RCC 7860 (cell line): ENCODE data around the gene KCNK7.

Source experiments
- DNase-seq: peaks from one replicate; pipeline ENCODE4 v3.0.0-alpha.2; 2015; ENCODE audit warnings: low spot score
- FAIRE-seq: peaks from 2 replicates; lab custom pipeline; 2012; peaks lifted over from hg19 to GRCh38; lab: Jason Lieb, UNC

KCNK7 gene

DNA sequence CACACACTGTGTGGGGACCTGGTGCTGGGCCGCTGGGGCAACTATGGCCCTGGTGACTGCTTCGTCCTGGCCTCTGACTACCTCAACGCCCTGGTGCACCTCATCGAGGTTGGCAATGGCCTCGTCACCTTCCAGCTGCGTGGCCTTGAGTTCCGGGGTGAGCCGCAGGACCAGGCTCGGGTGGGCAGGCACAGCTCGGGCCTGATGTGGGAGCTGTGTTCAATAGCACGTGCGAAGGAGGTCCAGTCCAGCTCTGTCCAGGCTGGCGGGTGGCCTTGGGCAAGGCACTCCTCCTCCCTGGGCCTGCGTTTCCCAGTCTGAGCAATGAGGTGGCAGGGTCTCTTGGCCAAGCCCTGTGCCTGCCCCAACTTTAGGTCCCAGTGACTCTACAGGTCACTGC is 34.0 kb upstream of the KCNK7 start:
- no peak for FAIRE-seq

DNA sequence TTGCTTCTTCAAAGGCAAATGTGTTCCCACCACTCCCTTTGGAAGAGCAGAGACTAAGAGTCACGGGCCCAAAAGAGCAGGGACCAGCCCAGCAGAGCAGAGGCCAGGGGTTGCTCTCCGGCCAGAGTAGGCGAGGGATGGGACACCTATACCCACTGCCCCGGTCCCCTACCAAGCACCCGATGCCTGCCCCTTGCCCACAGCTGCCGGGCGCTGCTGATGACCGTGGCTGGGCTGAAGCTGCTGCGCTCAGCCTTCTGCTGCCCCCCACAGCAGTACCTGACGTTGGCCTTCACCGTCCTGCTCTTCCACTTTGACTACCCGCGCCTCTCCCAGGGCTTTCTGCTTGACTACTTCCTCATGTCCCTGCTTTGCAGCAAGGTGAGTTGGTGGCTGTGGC is 31.6 kb upstream of the KCNK7 start:
- FAIRE-seq, result no peak
- DNase-seq, result no peak

More for the DNA sequence above, 34.0 kb upstream of the KCNK7 start:
- no peak for DNase-seq

DNA sequence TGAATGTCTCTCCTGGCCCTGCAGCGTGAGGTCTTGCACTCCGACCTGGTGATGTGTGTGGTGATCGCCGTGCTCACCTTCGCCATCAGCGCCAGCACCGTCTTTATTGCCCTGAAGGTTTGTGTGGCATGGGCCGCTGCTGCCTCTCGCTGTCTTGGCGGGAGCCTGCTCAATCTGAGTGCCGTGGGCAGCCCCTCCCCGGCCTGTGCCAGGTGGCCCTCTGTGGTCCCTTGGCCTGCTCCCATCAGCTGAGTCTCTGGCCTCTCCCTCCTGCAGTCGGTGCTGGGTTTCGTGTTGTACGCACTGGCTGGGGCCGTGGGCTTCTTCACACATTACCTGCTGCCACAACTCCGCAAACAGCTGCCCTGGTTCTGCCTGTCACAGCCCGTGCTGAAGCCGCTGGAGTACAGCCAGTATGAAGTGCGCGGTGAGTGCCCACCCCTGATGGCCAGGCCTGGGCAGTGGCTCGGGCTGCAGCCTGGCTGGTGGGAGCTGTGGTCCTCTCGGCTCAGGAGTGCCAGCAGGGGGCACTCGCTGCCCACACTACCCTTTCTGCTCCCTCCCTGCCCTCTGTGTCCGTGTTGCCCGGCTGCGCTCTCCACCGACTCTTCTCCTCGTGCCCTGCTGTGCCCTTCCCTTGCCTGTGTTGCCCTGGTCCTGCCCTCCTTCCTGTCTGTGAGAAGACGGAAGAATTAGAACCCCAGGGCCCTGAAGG is 30.2 kb upstream of the KCNK7 start:
- no peak for FAIRE-seq
- DNase-seq, result no peak

GRCh38 chr11:65624931-65625627 is 29.5 kb upstream of the KCNK7 start:
- DNase-seq (no peak), FAIRE-seq (no peak)

GRCh38 chr11:65623852-65624616 is 28.4 kb upstream of the KCNK7 start:
- FAIRE-seq, result no peak
- no peak for DNase-seq

DNA sequence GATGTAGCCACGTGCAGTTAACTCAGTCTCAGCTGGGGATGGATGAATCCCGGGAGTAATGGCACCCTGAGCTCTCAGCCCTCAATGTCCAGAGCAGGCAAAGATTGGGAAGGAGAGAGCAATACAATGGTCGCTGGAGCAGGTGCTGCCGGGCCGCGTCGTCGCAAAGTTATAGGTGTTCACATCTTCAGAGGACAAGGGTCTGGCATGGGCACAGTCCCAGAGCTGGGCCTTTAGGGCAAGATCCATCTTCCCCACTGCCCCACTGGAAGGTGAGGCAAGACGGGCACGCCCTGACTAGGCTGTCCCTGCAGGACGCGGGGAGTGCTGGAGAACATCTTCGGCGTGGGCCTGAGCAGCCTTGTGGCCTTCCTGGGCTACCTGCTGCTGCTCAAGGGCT is 27.6 kb upstream of the KCNK7 start:
- DNase-seq (no peak), FAIRE-seq (no peak)

- DNase-seq (no peak), FAIRE-seq (no peak)
Observed at GRCh38 chr11:65622011-65622410, 26.4 kb upstream of the KCNK7 start.

- no peak for DNase-seq
- FAIRE-seq, result no peak
Observed at GRCh38 chr11:65621460-65621859, 25.9 kb upstream of the KCNK7 start.

GRCh38 chr11:65620666-65621065 is 25.1 kb upstream of the KCNK7 start:
- DNase-seq, result no peak
- no peak for FAIRE-seq

DNA sequence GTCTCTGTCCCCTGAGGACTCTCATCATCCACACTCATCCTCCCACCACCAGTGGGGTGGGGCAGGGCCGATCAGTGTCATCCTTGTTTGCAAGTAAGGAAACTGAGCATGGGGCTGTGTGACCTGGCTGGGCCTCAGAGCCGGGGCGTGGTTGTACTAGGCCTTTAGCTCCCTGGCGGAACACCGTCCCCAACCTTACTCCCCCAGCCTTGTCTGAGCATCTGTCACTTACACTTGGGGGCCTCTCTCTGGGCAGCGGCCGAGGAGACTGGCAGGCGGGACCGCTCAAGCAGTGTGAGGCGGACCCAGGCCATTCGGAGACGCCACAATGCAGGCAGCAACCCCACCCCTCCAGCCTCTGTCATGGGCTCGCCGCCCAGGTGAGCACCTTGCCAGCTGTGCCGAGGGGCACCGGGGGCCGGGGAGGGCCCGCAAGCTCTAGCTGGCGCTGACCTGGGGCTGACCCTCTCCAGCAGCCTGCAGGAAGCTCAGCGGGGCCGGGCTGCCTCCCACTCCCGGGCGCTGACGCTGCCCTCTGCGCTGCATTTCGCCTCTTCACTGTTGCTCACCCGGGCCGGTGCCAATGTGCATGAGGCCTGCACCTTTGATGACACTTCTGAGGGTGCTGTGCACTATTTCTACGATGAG is 23.8 kb upstream of the KCNK7 start:
- DNase-seq (no peak), FAIRE-seq (no peak)

DNA sequence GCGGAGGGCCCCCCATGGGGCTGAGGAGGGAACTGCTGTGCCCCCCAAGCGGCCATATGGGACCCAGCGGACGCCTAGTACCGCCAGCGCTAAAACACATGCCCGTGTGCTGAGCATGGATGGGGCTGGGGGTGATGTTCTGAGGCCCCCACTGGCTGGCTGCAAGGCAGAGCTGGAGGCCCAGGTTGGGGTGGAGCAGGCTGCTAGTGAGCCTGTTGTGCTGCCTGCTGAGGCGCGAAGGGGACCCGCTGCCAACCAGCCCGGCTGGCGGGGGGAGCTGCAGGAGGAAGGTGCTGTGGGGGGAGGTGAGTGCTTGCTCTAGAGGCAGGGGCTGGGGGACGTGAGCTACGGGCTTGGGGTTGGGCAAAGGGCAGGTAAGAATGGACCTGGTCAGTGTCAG is 23.2 kb upstream of the KCNK7 start:
- DNase-seq (no peak), FAIRE-seq (no peak)

GRCh38 chr11:65617990-65618751 is 22.6 kb upstream of the KCNK7 start:
- FAIRE-seq (no peak), DNase-seq (no peak)

DNA sequence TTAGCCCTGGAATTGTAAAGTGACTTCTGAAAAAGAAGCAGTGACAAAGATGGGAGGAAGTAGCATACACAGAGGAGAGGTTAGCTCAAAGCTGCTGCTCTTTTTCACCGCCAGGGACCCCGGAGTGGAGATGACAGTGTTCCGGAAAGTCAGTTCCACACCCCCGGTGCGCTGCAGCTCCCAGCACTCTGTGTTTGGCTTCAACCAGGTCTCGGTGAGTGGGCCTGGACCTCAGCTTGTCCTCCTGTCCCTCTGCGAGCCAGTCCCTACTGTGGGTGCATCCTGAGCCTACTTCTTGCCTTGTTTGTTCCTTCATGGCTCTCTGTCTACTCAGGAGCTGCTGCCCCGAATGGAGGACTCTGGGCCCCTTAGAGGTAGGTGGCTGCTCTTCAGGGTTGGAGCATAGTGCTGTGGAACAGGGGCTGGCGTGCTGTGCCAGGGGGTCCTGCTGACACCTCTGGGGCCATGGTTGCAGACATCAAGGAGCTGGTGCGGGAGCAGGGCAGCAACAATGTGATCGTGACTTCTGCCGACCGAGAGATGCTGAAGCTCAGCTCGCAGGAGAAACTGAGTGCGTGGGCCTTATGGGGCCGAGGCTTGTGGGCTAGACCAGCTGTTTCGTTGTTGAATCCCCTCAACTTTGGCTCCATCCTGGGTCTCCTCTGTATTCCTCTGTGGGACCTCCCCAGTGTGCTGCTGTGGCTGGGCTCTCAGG is 21.7 kb upstream of the KCNK7 start:
- no peak for FAIRE-seq
- no peak for DNase-seq

DNA sequence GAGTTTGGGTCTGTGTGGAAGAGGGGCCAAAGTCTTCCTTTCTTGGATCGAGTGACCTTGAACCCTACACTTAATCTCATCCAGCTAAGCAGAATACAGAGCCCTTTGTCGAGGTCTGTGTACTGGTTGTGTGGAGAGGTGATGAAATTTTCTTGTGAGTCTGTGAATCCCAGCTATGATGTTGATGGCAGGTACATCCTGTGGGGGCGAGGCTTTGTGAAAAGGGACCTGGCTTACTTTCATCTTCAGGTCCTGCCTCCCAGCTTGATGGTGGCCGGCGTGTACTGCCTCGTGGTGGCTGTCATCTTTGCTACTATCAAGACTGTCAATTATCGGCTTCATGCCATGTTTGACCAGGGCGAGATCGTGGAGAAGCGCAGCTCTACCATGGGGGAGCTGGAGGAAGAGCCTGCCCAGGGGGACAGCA is 21.0 kb upstream of the KCNK7 start:
- FAIRE-seq, result no peak
- no peak for DNase-seq

DNA sequence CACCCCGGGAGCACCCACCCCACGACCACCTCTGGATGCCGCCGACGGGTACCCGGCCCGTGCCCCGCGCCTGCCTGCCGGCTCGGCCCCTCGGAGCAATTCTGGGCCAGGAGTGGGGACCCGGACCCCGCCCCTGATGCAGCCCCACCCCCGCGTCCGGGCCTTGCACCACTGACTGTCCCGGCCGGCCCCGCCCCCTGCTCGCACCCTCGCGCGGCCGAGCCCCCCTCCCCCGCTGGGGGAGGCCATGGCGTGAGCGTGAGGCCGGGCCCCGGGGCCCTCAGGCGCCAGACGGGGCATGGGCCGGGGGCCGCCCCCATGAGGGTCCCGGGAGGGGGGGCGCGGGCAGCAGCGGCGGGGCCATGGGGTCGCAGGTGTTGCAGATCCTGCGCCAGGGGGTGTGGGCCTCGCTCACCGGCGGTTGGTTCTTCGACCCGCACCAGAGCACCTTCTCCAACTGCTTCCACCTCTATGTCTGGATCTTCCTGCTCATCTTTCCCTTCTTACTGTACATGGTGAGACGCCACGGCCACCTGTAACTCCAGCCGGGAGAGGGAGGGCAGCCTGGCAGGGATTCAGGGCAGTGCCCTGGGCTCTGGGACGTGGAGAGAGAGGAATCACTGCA is 20.5 kb upstream of the KCNK7 start:
- FAIRE-seq (no peak), DNase-seq (peak; percentile 3)

DNA sequence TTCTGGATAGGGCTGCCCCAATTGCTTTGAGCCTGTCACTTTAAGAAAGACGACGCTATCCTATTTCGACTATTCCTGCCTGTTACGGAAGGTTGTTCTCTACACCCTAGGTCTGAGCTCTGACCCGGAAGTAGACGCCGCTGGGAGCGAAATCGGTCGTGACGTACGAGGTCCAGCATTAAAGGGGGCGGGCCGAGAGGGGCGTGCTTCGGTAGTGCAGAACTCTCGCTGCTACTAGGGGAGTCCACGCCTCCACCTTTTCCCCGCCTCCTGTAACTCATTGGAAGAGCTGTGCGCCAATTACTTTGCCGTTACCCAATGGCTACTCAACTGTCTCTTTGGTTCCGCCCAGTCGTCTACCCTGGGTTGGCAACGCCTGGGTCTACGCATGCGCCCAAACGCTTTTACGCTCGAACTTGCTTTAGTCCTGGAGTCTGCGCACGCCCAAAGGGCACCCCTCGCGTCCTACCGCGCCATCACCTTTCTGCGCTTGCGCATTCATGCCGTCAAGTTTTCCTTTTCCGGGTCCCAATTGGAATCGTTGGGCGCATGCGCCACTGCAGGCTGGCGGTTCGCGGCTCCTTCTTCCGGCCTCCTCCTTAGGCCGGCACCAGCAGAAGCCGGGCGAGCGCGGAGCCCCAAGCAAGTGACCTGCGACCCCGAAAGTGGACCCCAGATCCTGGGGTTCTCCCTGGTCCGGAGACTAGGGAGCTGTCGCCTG is 19.8 kb upstream of the KCNK7 start, which contains the start of gene PCNX3:
PCNX3 (plus strand) TSS at position 548 of the 721 bp plus-strand sequence. CDS start 536 bp downstream, outside the sequence.
- FAIRE-seq (peak; percentile 94), DNase-seq (peak; percentile 99)

- FAIRE-seq, result no peak
- no peak for DNase-seq
Observed at GRCh38 chr11:65613091-65613928, 17.7 kb upstream of the KCNK7 start.

DNA sequence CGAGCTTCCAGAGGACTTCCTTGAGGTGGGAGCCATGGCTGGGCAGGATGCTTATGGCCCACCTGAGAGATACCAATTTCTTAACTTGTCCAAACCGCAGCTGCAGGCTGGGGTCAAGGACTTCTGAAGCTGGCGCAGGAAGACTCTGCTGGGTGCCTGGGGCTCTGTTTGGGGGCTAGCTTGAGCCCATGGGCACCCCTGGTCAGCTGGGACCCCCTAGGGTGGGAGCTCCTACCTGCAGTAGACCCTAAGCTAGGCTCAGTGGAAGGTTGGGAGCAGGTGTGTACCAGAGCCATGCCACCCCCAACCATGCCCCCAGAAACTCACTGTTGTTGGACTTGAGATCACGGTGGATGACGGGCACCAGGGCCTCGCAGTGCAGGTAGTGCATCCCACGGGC is 17.1 kb upstream of the KCNK7 start:
- DNase-seq (no peak), FAIRE-seq (no peak)
